Muscle of leg (tissue), 11 donors: ENCODE measurements around the gene NBEAL2. TPM values are rescaled to one million over a fixed set of nuclear protein-coding genes. Genes with fewer than 3 reads are reported as not detected.

Experiments
- DNase-seq: peaks from one replicate; pipeline ENCODE4 v3.0.0; 2013
- H3K27ac ChIP-seq: one replicate; pipeline ENCODE4 v1.5.1; 2013; ENCODE audit warnings: mild to moderate bottlenecking, low read length, control low read depth
- H3K27me3 ChIP-seq: one replicate; pipeline ENCODE4 v1.6.1; 2013; ENCODE audit warnings: low read length; ENCODE audit not compliant: control insufficient read depth, insufficient read depth
- H3K36me3 ChIP-seq: one replicate; pipeline ENCODE4 v1.6.1; 2013; ENCODE audit warnings: low read length; ENCODE audit not compliant: control insufficient read depth, insufficient read depth
- H3K4me1 ChIP-seq: one replicate; pipeline ENCODE4 v1.6.1; 2013; ENCODE audit warnings: low read length; ENCODE audit not compliant: control insufficient read depth, insufficient read depth
- H3K4me3 ChIP-seq: one replicate; pipeline ENCODE4 v1.5.1; 2013; ENCODE audit warnings: low read length, control low read depth
- H3K9me3 ChIP-seq: replicated peaks from 2 replicates; pipeline ENCODE4 v1.6.1; 2013; ENCODE audit warnings: low read depth, low read length; ENCODE audit not compliant: control insufficient read depth
- WGBS: methylation state at CpG from one replicate; pipeline ENCODE4 v1.1.5; 2013; ENCODE audit warnings: missing lambda C conversion rate; ENCODE audit not compliant: insufficient coverage; 5-methylcytosine and 5-hydroxymethylcytosine counted together
- polyA plus RNA-seq, 8 donors: library from polyadenylated mRNA; unstranded; fragments of 120-200 nt; gene quantifications; one replicate each; pipeline versions ENCODE4 v1.2.1 to v1.2.3, GENCODE V29; 2013; ENCODE audit warnings: inconsistent platforms in 1 of 8, low replicate concordance in 1 of 8; ENCODE audit not compliant: insufficient read length in 8 of 8, insufficient read depth in 1 of 8
- total RNA-seq: library from RNA; stranded (reverse); fragments of 120-200 nt; gene quantifications from one replicate; pipeline ENCODE4 v1.2.4, GENCODE V29; 2013

Gene NBEAL2
- total and polyA plus RNA-seq, 9 donors = 8.1 to 20.0 (median 12.8) TPM

DNA sequence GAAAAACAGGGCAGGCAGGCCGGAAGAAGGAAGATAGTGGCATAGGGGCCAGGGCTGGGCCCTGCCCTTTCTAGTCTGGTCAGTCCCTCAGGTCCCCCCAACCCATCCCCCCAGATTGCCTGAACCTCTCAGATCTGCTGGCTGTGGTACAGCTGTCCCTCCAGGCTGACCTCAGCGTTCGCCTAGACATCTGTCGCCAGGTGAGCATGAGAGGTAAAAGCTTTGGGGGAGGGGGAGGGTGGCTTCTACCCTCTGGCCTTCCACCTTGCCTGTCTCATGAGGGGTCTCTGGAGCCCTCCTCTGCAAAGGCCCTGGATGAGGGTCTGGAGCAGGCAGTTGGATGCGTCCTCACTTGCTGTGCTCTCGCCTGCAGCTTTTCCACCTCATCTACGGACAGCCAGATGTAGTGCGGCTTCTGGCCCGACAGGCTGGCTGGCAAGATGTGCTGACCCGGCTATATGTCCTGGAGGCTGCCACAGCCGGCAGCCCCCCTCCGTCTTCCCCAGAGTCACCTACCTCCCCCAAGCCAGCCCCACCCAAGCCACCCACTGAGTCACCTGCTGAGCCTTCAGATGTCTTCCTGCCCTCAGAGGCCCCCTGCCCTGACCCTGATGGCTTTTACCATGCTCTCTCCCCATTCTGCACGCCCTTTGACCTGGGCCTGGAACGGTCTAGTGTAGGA is 20.2 kb downstream of the NBEAL2 start:
- 80% methylated on average over 7 of the region's 14 CpGs for WGBS
- Histone ChIP-seq H3K27me3 (no peaks in the 10 kb centered on the region), H3K4me1 (peaks cover 5% of the 10 kb centered on the region), H3K4me3 (no peak overlapping the region), H3K27ac (no peak overlapping the region), H3K36me3 (peaks cover 42% of the 10 kb centered on the region), H3K9me3 (no peaks in the 10 kb centered on the region)
- no peak for DNase-seq

DNA sequence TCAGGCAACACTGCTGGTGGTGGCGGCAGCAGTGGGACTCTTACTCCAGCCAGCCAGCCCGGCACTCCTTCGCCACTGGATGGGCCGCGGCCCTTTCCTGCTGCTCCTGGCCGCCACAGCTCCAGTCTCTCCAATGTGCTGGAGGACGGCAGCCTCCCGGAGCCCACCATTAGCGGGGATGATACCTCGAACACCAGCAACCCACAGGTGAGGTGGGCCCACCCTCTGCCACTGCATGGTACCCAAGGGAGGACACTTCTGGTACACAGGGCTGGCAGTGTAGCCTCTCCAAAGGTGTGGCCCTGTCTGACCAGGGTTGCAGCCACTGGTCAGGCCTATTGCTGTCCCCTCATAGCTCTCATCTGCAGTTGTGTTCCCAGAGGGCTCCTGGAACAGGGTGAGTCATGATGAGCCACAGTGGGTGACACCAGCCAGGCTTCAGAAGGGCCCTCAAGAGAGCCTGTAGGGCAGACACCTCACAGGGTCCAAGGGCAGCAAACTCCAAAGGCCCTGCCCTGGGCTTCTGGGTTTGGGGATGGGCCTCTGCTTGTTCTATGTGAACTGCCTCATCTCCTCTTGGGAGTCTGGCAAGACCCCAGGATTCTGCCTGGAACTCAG is 20.8 kb downstream of the NBEAL2 start:
- Histone ChIP-seq H3K27me3 (no peaks in the 10 kb centered on the region), H3K27ac (no peak overlapping the region), H3K4me3 (no peak overlapping the region), H3K4me1 (no peaks in the 10 kb centered on the region), H3K9me3 (no peaks in the 10 kb centered on the region), H3K36me3 (peaks cover 42% of the 10 kb centered on the region)
- 88% methylated on average over 10 of the region's 10 CpGs for WGBS
- no peak for DNase-seq

DNA sequence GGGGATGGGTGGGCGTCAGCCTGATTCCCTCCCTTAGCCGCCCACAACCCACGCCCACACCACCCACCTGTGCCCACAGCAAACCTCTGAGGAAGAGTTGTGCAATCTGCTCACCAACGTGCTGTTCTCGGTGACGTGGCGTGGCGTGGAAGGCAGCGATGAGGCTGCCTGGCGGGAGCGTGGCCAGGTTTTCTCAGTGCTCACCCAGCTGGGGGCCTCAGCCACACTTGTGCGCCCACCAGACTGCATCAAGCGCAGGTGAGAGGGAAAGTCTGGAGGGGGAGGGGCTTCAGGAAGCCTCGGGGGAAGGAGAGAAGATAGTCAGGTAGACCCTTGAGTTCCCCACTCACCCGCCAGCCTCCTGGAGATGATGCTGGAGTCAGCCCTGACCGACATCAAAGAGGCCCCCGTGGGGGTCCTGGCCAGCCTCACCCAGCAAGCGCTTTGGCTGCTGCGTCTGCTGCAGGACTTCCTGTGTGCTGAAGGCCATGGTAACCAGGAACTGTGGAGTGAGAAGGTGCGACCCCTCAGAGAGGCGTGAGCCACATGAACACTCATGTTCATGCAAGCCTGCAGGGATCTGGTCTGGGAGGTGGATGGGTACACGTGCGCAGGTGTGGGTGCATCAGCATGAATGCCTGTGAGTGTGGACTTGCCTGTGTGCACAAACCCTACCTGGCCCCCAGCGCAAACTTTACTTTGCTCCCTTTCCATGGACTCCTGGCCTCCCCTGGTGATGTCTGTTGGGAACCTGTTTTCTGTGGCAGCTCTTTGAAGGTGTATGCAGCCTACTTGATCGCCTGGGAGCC is 21.7 kb downstream of the NBEAL2 start:
- H3K9me3 ChIP-seq = no peaks in the 10 kb centered on the region
- no peaks in the 10 kb centered on the region for H3K27me3 ChIP-seq
- no peak overlapping the region for H3K4me3 ChIP-seq
- WGBS = 88% methylated on average over 18 of the region's 25 CpGs
- H3K4me1 ChIP-seq = no peaks in the 10 kb centered on the region
- H3K36me3 ChIP-seq = peaks cover 44% of the 10 kb centered on the region
- no peak overlapping the region for H3K27ac ChIP-seq
- no peak for DNase-seq

DNA sequence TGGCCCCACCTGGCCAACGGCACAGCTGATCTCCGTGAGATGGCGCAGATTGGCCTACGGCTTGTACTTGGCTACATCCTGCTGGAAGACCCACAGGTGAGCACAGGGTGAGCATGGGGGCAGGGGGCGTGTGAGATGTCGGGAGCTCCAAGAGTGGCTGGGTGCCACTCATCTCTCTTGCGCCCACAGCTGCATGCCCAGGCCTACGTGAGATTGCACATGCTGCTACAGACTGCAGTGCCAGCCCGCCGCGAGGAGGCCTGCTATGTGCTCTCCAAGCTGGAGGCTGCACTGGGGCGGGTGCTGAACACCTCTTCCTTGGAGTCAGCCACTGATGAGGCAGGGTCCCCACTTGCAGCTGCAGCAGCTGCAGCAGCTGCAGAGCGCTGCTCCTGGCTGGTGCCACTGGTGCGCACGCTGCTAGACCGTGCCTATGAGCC is 22.3 kb downstream of the NBEAL2 start:
- Histone ChIP-seq H3K27ac (no peak overlapping the region), H3K9me3 (no peaks in the 10 kb centered on the region), H3K4me3 (no peak overlapping the region), H3K4me1 (no peaks in the 10 kb centered on the region), H3K36me3 (peaks cover 44% of the 10 kb centered on the region), H3K27me3 (no peaks in the 10 kb centered on the region)
- DNase-seq = no peak
- WGBS = 84% methylated on average over 16 of the region's 16 CpGs

DNA sequence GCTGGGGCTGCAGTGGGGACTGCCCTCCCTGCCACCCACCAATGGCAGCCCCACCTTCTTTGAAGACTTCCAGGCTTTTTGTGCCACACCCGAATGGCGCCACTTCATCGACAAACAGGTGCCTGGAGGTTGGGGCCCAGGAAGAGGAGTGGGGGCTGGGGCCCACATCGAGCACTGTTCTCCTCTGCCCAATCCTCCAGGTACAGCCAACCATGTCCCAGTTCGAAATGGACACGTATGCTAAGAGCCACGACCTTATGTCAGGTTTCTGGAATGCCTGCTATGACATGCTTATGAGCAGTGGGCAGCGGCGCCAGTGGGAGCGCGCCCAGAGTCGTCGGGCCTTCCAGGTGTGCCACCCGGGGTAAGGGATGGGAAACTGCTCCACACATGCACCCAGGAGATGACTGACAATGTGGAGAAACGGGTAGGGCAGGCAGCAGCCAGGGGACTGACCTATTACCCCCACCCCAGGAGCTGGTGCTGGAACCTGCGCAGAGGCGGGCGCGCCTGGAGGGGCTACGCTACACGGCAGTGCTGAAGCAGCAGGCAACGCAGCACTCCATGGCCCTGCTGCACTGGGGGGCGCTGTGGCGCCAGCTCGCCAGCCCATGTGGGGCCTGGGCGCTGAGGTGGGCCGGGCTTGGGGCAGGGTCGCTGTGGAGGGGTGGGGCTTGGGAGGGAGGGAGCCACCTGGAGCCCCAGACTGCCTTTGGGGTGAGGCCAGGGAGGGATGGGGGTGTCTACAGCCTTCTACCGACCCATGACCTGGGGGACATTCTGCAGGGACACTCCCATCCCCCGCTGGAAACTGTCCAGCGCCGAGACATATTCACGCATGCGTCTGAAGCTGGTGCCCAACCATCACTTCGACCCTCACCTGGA is 22.9 kb downstream of the NBEAL2 start:
- Histone ChIP-seq H3K4me1 (no peaks in the 10 kb centered on the region), H3K36me3 (peaks cover 44% of the 10 kb centered on the region), H3K9me3 (no peaks in the 10 kb centered on the region), H3K27me3 (no peaks in the 10 kb centered on the region), H3K27ac (no peak overlapping the region), H3K4me3 (no peak overlapping the region)
- no peak for DNase-seq
- 79% methylated on average over 20 of the region's 35 CpGs for WGBS

DNA sequence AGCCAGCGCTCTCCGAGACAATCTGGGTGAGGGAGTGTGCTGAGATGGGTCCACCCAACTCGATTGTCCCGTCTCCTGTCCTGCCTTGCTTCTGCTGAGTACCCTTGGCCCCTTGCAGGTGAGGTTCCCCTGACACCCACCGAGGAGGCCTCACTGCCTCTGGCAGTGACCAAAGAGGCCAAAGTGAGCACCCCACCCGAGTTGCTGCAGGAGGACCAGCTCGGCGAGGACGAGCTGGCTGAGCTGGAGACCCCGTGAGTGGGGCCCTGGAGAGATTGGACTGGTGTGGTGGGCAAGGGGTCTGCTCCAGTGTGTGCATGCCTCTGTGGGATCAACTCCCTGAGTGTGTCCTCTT is 23.6 kb downstream of the NBEAL2 start:
- 81% methylated on average over 10 of the region's 10 CpGs for WGBS

DNA sequence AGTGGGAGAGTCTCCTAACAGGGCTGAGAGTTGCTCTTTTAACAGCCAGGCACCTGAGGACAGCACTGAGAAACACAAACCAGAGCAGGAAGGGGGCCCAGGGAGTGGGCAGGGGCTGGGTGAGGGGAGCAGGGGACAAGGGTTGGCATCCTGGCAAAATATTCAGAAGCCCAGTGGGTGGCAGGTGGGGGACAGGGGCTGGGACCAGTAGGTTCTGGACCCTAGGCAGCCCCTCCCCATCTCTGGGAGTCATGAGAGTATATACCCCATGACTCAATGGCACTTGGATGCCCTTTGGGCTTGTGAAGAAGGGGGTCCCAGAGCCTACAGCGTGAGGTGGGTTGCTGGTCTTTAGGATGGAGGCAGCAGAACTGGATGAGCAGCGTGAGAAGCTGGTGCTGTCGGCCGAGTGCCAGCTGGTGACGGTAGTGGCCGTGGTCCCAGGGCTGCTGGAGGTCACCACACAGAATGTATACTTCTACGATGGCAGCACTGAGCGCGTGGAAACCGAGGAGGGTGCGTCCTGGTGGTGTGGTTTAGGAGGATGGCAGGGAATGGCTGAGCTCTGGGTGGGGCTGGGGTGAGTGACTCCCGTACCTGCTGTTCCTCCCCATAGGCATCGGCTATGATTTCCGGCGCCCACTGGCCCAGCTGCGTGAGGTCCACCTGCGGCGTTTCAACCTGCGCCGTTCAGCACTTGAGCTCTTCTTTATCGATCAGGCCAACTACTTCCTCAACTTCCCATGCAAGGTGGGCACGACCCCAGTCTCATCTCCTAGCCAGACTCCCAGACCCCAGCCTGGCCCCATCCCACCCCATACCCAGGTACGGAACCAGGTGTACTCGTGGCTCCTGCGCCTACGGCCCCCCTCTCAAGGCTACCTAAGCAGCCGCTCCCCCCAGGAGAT is 24.2 kb downstream of the NBEAL2 start:
- peaks cover 44% of the 10 kb centered on the region for H3K36me3 ChIP-seq
- peaks cover under 1% of the 10 kb centered on the region for H3K4me1 ChIP-seq
- no peaks in the 10 kb centered on the region for H3K27me3 ChIP-seq
- DNase-seq = no peak
- no peaks in the 10 kb centered on the region for H3K9me3 ChIP-seq
- H3K27ac ChIP-seq = no peak overlapping the region
- 92% methylated on average over 24 of the region's 27 CpGs for WGBS
- no peak overlapping the region for H3K4me3 ChIP-seq

More for the DNA sequence above, 23.6 kb downstream of the NBEAL2 start:
- Histone ChIP-seq H3K4me3 (no peak overlapping the region), H3K27me3 (no peaks in the 10 kb centered on the region), H3K36me3 (peaks cover 44% of the 10 kb centered on the region), H3K27ac (no peak overlapping the region), H3K4me1 (no peaks in the 10 kb centered on the region), H3K9me3 (no peaks in the 10 kb centered on the region)
- DNase-seq = no peak

DNA sequence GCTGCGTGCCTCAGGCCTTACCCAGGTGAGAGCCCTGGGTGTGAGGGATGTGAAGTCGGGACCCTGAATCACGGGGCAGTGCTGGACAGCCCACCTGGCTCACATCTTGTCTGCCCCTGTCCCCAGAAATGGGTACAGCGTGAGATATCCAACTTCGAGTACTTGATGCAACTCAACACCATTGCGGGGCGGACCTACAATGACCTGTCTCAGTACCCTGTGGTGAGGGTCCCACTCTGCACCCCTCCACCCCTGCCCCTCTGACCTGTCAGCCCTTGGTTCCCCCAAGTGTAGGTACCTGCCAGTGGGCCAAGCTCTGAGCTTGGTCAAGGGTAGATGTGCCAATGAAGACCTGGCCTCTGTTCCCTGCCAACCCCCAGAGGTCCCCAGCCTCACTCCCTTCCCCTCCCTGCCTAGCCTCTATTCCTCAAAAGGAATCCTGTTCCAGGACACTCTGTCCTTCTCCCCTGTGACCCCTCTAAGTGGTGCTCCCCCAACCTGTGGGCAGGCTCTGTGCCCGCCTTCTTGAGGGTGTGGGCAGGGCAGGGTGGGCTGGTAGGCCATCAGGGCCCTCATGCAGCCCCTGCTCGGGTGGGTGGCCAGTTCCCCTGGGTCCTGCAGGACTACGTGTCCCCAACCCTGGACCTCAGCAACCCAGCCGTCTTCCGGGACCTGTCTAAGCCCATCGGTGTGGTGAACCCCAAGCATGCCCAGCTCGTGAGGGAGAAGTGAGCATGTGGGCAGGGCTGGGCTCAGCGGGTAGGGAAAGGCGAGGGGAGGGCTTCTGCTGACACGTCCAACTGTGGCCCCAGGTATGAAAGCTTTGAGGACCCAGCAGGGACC is 25.1 kb downstream of the NBEAL2 start:
- 85% methylated on average over 15 of the region's 17 CpGs for WGBS

More for the DNA sequence above, 25.1 kb downstream of the NBEAL2 start:
- no peaks in the 10 kb centered on the region for H3K27me3 ChIP-seq
- DNase-seq = no peak
- no peak overlapping the region for H3K4me3 ChIP-seq
- H3K36me3 ChIP-seq = peaks cover 39% of the 10 kb centered on the region
- no peak overlapping the region for H3K27ac ChIP-seq
- H3K9me3 ChIP-seq = no peaks in the 10 kb centered on the region
- peaks cover 3% of the 10 kb centered on the region for H3K4me1 ChIP-seq
